HG03175 (cell line): ENCODE results near the gene MTHFS.
A peak's percentile ranks its signal among the peaks of the same experiment; 100 is the strongest.
"Not testable (repeated sequence)": the region's sequence is repeated elsewhere in the genome, so short reads cannot be mapped to it uniquely, and the experiment has no call there.

Experiments
- ATAC-seq: cut with Tn5 transposase; IDR thresholded peaks from one replicate; pipeline ENCODE4 v1.9.1; 2021; ENCODE audit warnings: mild to moderate bottlenecking, moderate library complexity; ENCODE audit not compliant: unreplicated experiment

Gene MTHFS

GRCh38 chr15:79896634-79897379 lies at the start of gene MTHFS:
TSS of gene MTHFS (minus strand) at chr15:79897014. CDS start at chr15:79896988, 26 bp downstream.
- peak; percentile 67 for ATAC-seq

- no peak for ATAC-seq
Observed at GRCh38 chr15:79944622-79945021, 47.8 kb upstream of the MTHFS start.

GRCh38 chr15:79943820-79944219 lies 47.0 kb upstream of the MTHFS start:
- peak; percentile 96 for ATAC-seq

- ATAC-seq = no peak
Observed at GRCh38 chr15:79942741-79943481, 46.1 kb upstream of the MTHFS start.

- ATAC-seq = no peak
Observed at GRCh38 chr15:79939399-79939798, 42.6 kb upstream of the MTHFS start.

- ATAC-seq = no peak
Observed at GRCh38 chr15:79938143-79938542, 41.3 kb upstream of the MTHFS start.

- not testable (repeated sequence) for ATAC-seq
Observed at GRCh38 chr15:79935556-79936201, 38.9 kb upstream of the MTHFS start.

GRCh38 chr15:79933231-79933630 lies 36.4 kb upstream of the MTHFS start:
- ATAC-seq = no peak

- ATAC-seq = no peak
Observed at GRCh38 chr15:79932447-79932846, 35.6 kb upstream of the MTHFS start.

- no peak for ATAC-seq
Observed at GRCh38 chr15:79930516-79930915, 33.7 kb upstream of the MTHFS start.

GRCh38 chr15:79929412-79929811 lies 32.6 kb upstream of the MTHFS start:
- no peak for ATAC-seq

- ATAC-seq = not testable (repeated sequence)
Observed at GRCh38 chr15:79926116-79926515, 29.3 kb upstream of the MTHFS start.

- no peak for ATAC-seq
Observed at GRCh38 chr15:79924379-79924778, 27.6 kb upstream of the MTHFS start.

- ATAC-seq = peak; percentile 96
Observed at GRCh38 chr15:79923515-79924169, 26.8 kb upstream of the MTHFS start.

GRCh38 chr15:79923079-79923514 lies 26.3 kb upstream of the MTHFS start:
- peak; percentile 39 for ATAC-seq

GRCh38 chr15:79922512-79923078 lies 25.8 kb upstream of the MTHFS start:
- no peak for ATAC-seq

GRCh38 chr15:79919749-79920511 lies 23.1 kb upstream of the MTHFS start:
- ATAC-seq = no peak

- no peak for ATAC-seq
Observed at GRCh38 chr15:79919090-79919748, 22.4 kb upstream of the MTHFS start.

- ATAC-seq = no peak
Observed at GRCh38 chr15:79918278-79918677, 21.5 kb upstream of the MTHFS start.
